ENCODE results near the gene RPTOR. TPM values are rescaled to one million over a fixed set of nuclear protein-coding genes. Genes with fewer than 3 reads are reported as not detected.

RPTOR gene
- total RNA-seq, 1 donor: 27.9 TPM

GRCh38 chr17:80568246-80568645 is 23.6 kb downstream of the RPTOR start:
- no peak overlapping the region for H3K27ac ChIP-seq (ENCODE audit: low read depth, low read length)
- peaks cover 69% of the 10 kb centered on the region for H3K79me2 ChIP-seq (ENCODE audit: insufficient read depth, low read length)
- H3K27me3 ChIP-seq (ENCODE audit: insufficient read depth, low read length): no peaks in the 10 kb centered on the region
- H3K4me2 ChIP-seq (ENCODE audit: insufficient read depth, low read length): no peak overlapping the region
- H3K9me3 ChIP-seq (ENCODE audit: low read depth, low read length): no peaks in the 10 kb centered on the region
- H4K20me1 ChIP-seq (ENCODE audit: insufficient read depth, low read length): peaks cover 34% of the 10 kb centered on the region
- no peaks in the 10 kb centered on the region for H3K36me3 ChIP-seq (ENCODE audit: insufficient read depth, low read length)
- TF ChIP-seq CTCF (IDR thresholded peaks at IDR 0.05; ENCODE audit: extremely low read depth, low read depth, low read length): no peak
- no peak overlapping the region for H3K4me3 ChIP-seq (ENCODE audit: insufficient read depth, low read length)
- H3K4me1 ChIP-seq (ENCODE audit: insufficient read depth, low read length): no peaks in the 10 kb centered on the region
- DNase-seq (ENCODE audit: insufficient read length, low spot score, missing footprints): no peak
- no peak overlapping the region for H2AFZ ChIP-seq (ENCODE audit: low read length)

- Histone ChIP-seq H2AFZ (ENCODE audit: low read length) (no peak overlapping the region), H3K4me2 (ENCODE audit: insufficient read depth, low read length) (no peak overlapping the region), H3K36me3 (ENCODE audit: insufficient read depth, low read length) (no peaks in the 10 kb centered on the region), H3K27me3 (ENCODE audit: insufficient read depth, low read length) (no peaks in the 10 kb centered on the region), H3K4me1 (ENCODE audit: insufficient read depth, low read length) (no peaks in the 10 kb centered on the region), H3K9me3 (ENCODE audit: low read depth, low read length) (no peaks in the 10 kb centered on the region), H3K79me2 (ENCODE audit: insufficient read depth, low read length) (peaks cover 61% of the 10 kb centered on the region), H3K4me3 (ENCODE audit: insufficient read depth, low read length) (no peak overlapping the region), H4K20me1 (ENCODE audit: insufficient read depth, low read length) (peaks cover 45% of the 10 kb centered on the region), H3K27ac (ENCODE audit: low read depth, low read length) (no peak overlapping the region)
- no peak for TF ChIP-seq CTCF (IDR thresholded peaks at IDR 0.05; ENCODE audit: extremely low read depth, low read depth, low read length)
- DNase-seq (ENCODE audit: insufficient read length, low spot score, missing footprints): no peak
Measured at GRCh38 chr17:80569924-80570323, 25.3 kb downstream of the RPTOR start.

GRCh38 chr17:80573701-80574100 is 29.1 kb downstream of the RPTOR start:
- Histone ChIP-seq H4K20me1 (ENCODE audit: insufficient read depth, low read length) (peaks cover 59% of the 10 kb centered on the region), H3K79me2 (ENCODE audit: insufficient read depth, low read length) (peaks cover 70% of the 10 kb centered on the region), H3K27me3 (ENCODE audit: insufficient read depth, low read length) (no peaks in the 10 kb centered on the region), H3K9me3 (ENCODE audit: low read depth, low read length) (no peaks in the 10 kb centered on the region), H3K36me3 (ENCODE audit: insufficient read depth, low read length) (no peaks in the 10 kb centered on the region), H3K27ac (ENCODE audit: low read depth, low read length) (no peak overlapping the region), H2AFZ (ENCODE audit: low read length) (no peak overlapping the region), H3K4me2 (ENCODE audit: insufficient read depth, low read length) (no peak overlapping the region), H3K4me1 (ENCODE audit: insufficient read depth, low read length) (no peaks in the 10 kb centered on the region), H3K4me3 (ENCODE audit: insufficient read depth, low read length) (no peak overlapping the region)
- no peak for TF ChIP-seq CTCF (IDR thresholded peaks at IDR 0.05; ENCODE audit: extremely low read depth, low read depth, low read length)
- no peak for DNase-seq (ENCODE audit: insufficient read length, low spot score, missing footprints)

GRCh38 chr17:80574496-80574895 is 29.9 kb downstream of the RPTOR start:
- Histone ChIP-seq H3K36me3 (ENCODE audit: insufficient read depth, low read length) (no peaks in the 10 kb centered on the region), H2AFZ (ENCODE audit: low read length) (no peak overlapping the region), H4K20me1 (ENCODE audit: insufficient read depth, low read length) (peaks cover 56% of the 10 kb centered on the region), H3K4me3 (ENCODE audit: insufficient read depth, low read length) (no peak overlapping the region), H3K4me2 (ENCODE audit: insufficient read depth, low read length) (no peak overlapping the region), H3K27ac (ENCODE audit: low read depth, low read length) (no peak overlapping the region), H3K4me1 (ENCODE audit: insufficient read depth, low read length) (no peaks in the 10 kb centered on the region), H3K79me2 (ENCODE audit: insufficient read depth, low read length) (peaks cover 68% of the 10 kb centered on the region), H3K27me3 (ENCODE audit: insufficient read depth, low read length) (no peaks in the 10 kb centered on the region), H3K9me3 (ENCODE audit: low read depth, low read length) (no peaks in the 10 kb centered on the region)
- DNase-seq (ENCODE audit: insufficient read length, low spot score, missing footprints): no peak
- TF ChIP-seq CTCF (IDR thresholded peaks at IDR 0.05; ENCODE audit: extremely low read depth, low read depth, low read length): no peak
